Testis (tissue), 2 donors: ENCODE data around the gene ABCB8.

Experiments
- POLR2A ChIP-seq: fragments of 450-650 bp; IDR thresholded peaks from one replicate; pipeline ENCODE4 v1.6.1; 2017; ENCODE audit warnings: antibody characterized with exemption, mild to moderate bottlenecking, moderate library complexity
- TF ChIP-seq, protein P1 (sequence below), 3 experiments: fragments of 450-650 bp in 2 of 3; fragments of 200-600 bp in 1 of 3; sonication (generic) in 1 of 3; IDR thresholded peaks; one replicate each; pipeline ENCODE4 v1.5.1; 2016 to 2019; ENCODE audit warnings: antibody characterized with exemption in 3 of 3, mild to moderate bottlenecking in 2 of 3, moderate library complexity in 1 of 3

DNA sequence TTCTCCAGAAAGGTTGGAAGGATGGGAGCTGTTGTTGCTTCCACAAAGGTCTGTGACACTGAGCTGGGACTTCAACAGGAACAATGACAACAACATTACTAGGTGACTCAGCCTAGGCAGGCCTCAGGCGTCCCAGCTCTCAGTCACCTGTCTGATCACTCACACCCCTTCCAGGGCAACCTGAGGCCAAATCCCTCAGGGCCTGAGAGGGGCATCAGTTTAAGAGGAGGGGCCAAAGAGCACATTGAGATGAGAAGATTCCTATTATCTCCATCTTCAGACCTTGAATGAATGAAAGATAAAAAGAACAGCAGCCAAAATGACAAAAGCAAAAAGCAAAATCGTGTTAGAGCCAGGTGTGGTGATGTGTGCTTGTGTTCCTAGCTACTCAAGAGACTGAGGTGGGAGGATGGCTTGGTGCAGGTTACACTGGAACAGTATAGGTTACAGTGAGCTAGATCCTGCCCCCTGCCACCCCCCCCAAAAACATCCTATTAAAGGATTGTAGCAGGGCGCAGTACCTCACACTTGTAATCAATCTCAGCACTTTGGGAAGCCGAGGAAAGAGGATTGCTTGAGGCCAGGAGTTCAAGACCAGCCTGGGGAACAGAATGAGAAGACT is 3.7 kb upstream of the ABCB8 start, which contains the start of gene ATG9B:
- TF ChIP-seq, protein P1, sequence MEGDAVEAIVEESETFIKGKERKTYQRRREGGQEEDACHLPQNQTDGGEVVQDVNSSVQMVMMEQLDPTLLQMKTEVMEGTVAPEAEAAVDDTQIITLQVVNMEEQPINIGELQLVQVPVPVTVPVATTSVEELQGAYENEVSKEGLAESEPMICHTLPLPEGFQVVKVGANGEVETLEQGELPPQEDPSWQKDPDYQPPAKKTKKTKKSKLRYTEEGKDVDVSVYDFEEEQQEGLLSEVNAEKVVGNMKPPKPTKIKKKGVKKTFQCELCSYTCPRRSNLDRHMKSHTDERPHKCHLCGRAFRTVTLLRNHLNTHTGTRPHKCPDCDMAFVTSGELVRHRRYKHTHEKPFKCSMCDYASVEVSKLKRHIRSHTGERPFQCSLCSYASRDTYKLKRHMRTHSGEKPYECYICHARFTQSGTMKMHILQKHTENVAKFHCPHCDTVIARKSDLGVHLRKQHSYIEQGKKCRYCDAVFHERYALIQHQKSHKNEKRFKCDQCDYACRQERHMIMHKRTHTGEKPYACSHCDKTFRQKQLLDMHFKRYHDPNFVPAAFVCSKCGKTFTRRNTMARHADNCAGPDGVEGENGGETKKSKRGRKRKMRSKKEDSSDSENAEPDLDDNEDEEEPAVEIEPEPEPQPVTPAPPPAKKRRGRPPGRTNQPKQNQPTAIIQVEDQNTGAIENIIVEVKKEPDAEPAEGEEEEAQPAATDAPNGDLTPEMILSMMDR (IDR thresholded peaks at IDR 0.05), result no peak
- no peak for TF ChIP-seq POLR2A
